NCI-H1436 treated with DMSO at 0.1 percent for 48 hours (cell line): ENCODE data around the gene SLC38A1.
A peak's percentile ranks its signal among the peaks of the same experiment; 100 is the strongest.
"Not testable (repeated sequence)": the region's sequence is repeated elsewhere in the genome, so short reads cannot be mapped to it uniquely, and the experiment has no call there.

Experiments used
- DNase-seq: peaks from one replicate; lab custom pipeline; 2025; lab: John Stamatoyannopoulos, UW

The SLC38A1 gene

GRCh38 chr12:46206471-46206870, 62.4 kb downstream of the SLC38A1 start:
- DNase-seq: no peak

GRCh38 chr12:46205294-46205693, 63.5 kb downstream of the SLC38A1 start:
- no peak for DNase-seq

- no peak for DNase-seq
Measured at GRCh38 chr12:46201284-46201789, 67.5 kb downstream of the SLC38A1 start.

GRCh38 chr12:46200551-46200950, 68.3 kb downstream of the SLC38A1 start:
- no peak for DNase-seq

- no peak for DNase-seq
Measured at GRCh38 chr12:46198913-46199312, 69.9 kb downstream of the SLC38A1 start.

GRCh38 chr12:46197883-46198282, 71.0 kb downstream of the SLC38A1 start:
- no peak for DNase-seq

- not testable (repeated sequence) for DNase-seq
Measured at GRCh38 chr12:46190533-46190932, 78.3 kb downstream of the SLC38A1 start.

GRCh38 chr12:46188170-46188569, 80.7 kb downstream of the SLC38A1 start:
- DNase-seq: no peak

GRCh38 chr12:46187023-46187422, 81.8 kb downstream of the SLC38A1 start:
- DNase-seq: peak; percentile 15

- DNase-seq: no peak
Measured at GRCh38 chr12:46186088-46186487, 82.8 kb downstream of the SLC38A1 start.

GRCh38 chr12:46185686-46186085, 83.2 kb downstream of the SLC38A1 start:
- DNase-seq: no peak

GRCh38 chr12:46184798-46185595, 83.8 kb downstream of the SLC38A1 start:
- no peak for DNase-seq

GRCh38 chr12:46183112-46183511, 85.7 kb downstream of the SLC38A1 start:
- DNase-seq: no peak

GRCh38 chr12:46181465-46181864, 87.4 kb downstream of the SLC38A1 start:
- no peak for DNase-seq

GRCh38 chr12:46179693-46180452, 89.0 kb downstream of the SLC38A1 start:
- DNase-seq: no peak

- no peak for DNase-seq
Measured at GRCh38 chr12:46177837-46178608, 90.8 kb downstream of the SLC38A1 start.

GRCh38 chr12:46177025-46177424, 91.8 kb downstream of the SLC38A1 start:
- DNase-seq: no peak

GRCh38 chr12:46174919-46175318, 93.9 kb downstream of the SLC38A1 start:
- DNase-seq: no peak

- no peak for DNase-seq
Measured at GRCh38 chr12:46174061-46174662, 94.7 kb downstream of the SLC38A1 start.

- DNase-seq: no peak
Measured at GRCh38 chr12:46168426-46168825, 100.4 kb downstream of the SLC38A1 start.

GRCh38 chr12:46167412-46167811, 101.4 kb downstream of the SLC38A1 start:
- no peak for DNase-seq

GRCh38 chr12:46165191-46165590, 103.7 kb downstream of the SLC38A1 start:
- no peak for DNase-seq
